ENCODE data around the gene ZFAND5. TPM values are rescaled to one million over a fixed set of nuclear protein-coding genes. Genes with fewer than 3 reads are reported as not detected.
A peak's percentile ranks its signal among the peaks of the same experiment; 100 is the strongest.

Gene ZFAND5, protein sequence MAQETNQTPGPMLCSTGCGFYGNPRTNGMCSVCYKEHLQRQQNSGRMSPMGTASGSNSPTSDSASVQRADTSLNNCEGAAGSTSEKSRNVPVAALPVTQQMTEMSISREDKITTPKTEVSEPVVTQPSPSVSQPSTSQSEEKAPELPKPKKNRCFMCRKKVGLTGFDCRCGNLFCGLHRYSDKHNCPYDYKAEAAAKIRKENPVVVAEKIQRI
- polyA plus RNA-seq, result 142 TPM
- long read RNA-seq, donor 1, transcript ZFAND5-205 (7 exons, 2,785 nt), result major isoform, 10 of 20 reads
- long read RNA-seq, donor 1, transcript ZFAND5-206 (4 exons, 553 nt), result minor isoform, 5 of 20 reads
- long read RNA-seq, donor 1, partial matches to known transcripts, result 0 of 20 reads
- long read RNA-seq, donor 1, other reads (novel, unspliced or antisense), result 0 of 20 reads
- long read RNA-seq, donor 2, transcript ZFAND5-204 (6 exons, 2,686 nt), result major isoform, 14 of 45 reads
- long read RNA-seq, donor 2, transcript ZFAND5-205 (7 exons, 2,785 nt), result minor isoform, 13 of 45 reads
- long read RNA-seq, donor 2, partial matches to known transcripts, result 14 of 45 reads
- long read RNA-seq, donor 2, other reads (novel, unspliced or antisense), result 0 of 45 reads
- long read RNA-seq, donor 3, result 0 reads
- long read RNA-seq, donor 4, partial matches to known transcripts, result 0 of 4 reads
- long read RNA-seq, donor 4, other reads (novel, unspliced or antisense), result 0 of 4 reads
- long read RNA-seq, donor 5, transcript ZFAND5-205 (7 exons, 2,785 nt), result minor isoform, 5 of 18 reads
- long read RNA-seq, donor 5, transcript ZFAND5-204 (6 exons, 2,686 nt), result major isoform, 10 of 18 reads
- long read RNA-seq, donor 5, partial matches to known transcripts, result 0 of 18 reads
- long read RNA-seq, donor 5, other reads (novel, unspliced or antisense), result 0 of 18 reads
- long read RNA-seq, donor 6, transcript ZFAND5-205 (7 exons, 2,785 nt), result minor isoform, 7 of 21 reads
- long read RNA-seq, donor 6, transcript ZFAND5-204 (6 exons, 2,686 nt), result major isoform, 10 of 21 reads
- long read RNA-seq, donor 6, partial matches to known transcripts, result 0 of 21 reads
- long read RNA-seq, donor 6, other reads (novel, unspliced or antisense), result 0 of 21 reads
- long read RNA-seq, donor 7, transcript ZFAND5-204 (6 exons, 2,686 nt), result major isoform, 5 of 16 reads
- long read RNA-seq, donor 7, partial matches to known transcripts, result 5 of 16 reads
- long read RNA-seq, donor 7, other reads (novel, unspliced or antisense), result 0 of 16 reads
- long read RNA-seq, donor 8, transcript ZFAND5-204 (6 exons, 2,686 nt), result minor isoform, 15 of 55 reads
- long read RNA-seq, donor 8, transcript ZFAND5-206 (4 exons, 553 nt), result minor isoform, 6 of 55 reads
- long read RNA-seq, donor 8, transcript ZFAND5-205 (7 exons, 2,785 nt), result major isoform, 22 of 55 reads
- long read RNA-seq, donor 8, partial matches to known transcripts, result 12 of 55 reads
- long read RNA-seq, donor 8, other reads (novel, unspliced or antisense), result 0 of 55 reads
- long read RNA-seq, donor 9, transcript ZFAND5-205 (7 exons, 2,785 nt), result minor isoform, 7 of 22 reads
- long read RNA-seq, donor 9, transcript ZFAND5-204 (6 exons, 2,686 nt), result major isoform, 11 of 22 reads
- long read RNA-seq, donor 9, partial matches to known transcripts, result 0 of 22 reads
- long read RNA-seq, donor 9, other reads (novel, unspliced or antisense), result 0 of 22 reads
- long read RNA-seq, donor 10, transcript ZFAND5-204 (6 exons, 2,686 nt), result major isoform, 9 of 26 reads
- long read RNA-seq, donor 10, transcript ZFAND5-205 (7 exons, 2,785 nt), result minor isoform, 8 of 26 reads
- long read RNA-seq, donor 10, partial matches to known transcripts, result 5 of 26 reads
- long read RNA-seq, donor 10, other reads (novel, unspliced or antisense), result 0 of 26 reads
- long read RNA-seq, donor 11, transcript ZFAND5-205 (7 exons, 2,785 nt), result major isoform, 8 of 14 reads
- long read RNA-seq, donor 11, partial matches to known transcripts, result 0 of 14 reads
- long read RNA-seq, donor 11, other reads (novel, unspliced or antisense), result 0 of 14 reads

DNA sequence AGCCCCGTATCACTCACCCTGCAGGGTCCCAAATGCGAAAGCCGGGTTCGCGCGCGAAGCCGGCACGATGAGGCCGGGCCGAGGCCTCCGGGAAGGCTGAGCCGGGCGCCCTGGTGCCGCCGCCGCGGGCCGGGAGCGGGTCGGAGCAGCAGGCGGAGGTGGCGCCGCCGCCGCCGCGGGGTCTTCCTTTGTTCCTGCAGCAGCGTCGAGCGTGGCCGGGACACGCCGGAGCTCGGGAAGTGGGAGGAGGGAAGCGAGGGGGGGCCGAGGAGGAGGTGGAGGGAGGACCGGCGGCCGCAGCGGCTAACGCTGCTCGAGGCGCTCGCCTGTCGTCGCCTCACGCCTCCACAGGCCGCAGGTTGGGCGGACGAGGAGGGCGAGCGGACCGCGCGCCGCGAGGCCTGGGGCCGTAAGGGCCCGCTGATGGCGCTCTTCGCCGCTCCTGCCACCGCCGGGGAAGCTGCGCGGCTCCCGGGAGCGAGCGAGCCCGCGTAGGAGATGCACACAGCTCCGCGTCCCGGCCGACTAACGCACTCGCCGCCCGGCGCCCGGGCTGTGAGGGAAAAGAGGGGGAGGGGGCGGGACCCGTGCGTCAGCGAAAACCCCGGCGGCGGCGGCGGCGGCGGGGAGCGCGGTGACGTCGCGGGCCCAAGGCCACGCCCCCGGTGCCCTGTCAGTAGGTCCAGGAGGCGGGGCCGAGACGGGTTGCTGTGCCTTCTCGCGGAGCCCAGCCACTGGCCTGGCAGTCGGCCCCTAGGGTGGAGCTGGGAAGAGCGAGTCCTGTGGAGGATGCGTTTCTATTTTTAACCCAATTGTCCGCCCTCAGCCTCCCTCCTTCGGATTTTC is at the start of gene ZFAND5:
Gene ZFAND5 (minus strand): TSS at position 530 of the 846 bp plus-strand sequence. CDS start 4,430 bp downstream, outside the sequence.
- H3K27ac ChIP-seq (ENCODE audit: low read length), result peak within 1 kb of the TSS; percentile 92
- peaks cover 6% of the 10 kb centered on the region for H3K4me1 ChIP-seq (ENCODE audit: control insufficient read depth, insufficient read depth, low read length)
- H3K36me3 ChIP-seq (ENCODE audit: control insufficient read depth, insufficient read depth, low read length), result peaks cover 6% of the 10 kb centered on the region
- peak within 1 kb of the TSS; percentile 68 for H3K4me3 ChIP-seq (ENCODE audit: low read length)
- no peaks in the 10 kb centered on the region for H3K9me3 ChIP-seq (ENCODE audit: control insufficient read depth, low read depth, low read length)
- H3K27me3 ChIP-seq (ENCODE audit: control insufficient read depth, insufficient read depth, low read length), result no peaks in the 10 kb centered on the region
- DNase-seq, result peak; percentile 97
- WGBS (ENCODE audit: insufficient coverage, low lambda C conversion rate), result no CpG with 5 or more reads among the region's 110 CpGs

DNA sequence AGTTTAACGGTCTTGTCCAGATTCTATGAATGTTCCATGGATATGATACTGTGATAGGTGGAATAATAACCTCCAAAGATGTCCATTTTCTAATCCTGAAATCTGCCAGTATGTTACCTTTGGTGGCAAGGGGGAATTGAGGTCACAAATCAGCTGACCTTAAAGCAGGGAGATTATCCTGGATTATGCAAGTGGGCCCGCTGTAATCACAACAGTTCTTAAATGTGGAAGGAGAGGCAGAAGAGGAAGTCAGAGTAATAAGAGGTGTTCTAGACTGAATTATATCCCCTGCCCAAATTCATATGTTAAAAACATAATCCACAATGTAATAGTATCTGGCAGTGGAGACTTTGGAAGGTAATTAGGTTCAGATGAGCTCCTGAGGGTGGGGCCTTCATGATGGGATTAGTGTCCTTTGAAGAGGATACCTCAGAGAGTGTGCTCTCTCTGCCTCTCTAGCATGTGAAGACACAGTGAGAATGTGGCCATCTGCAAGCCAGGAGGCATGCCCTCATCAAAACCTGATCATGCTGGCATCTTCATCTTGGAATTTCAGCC is 47.6 kb upstream of the ZFAND5 start:
- Histone ChIP-seq H3K4me1 (ENCODE audit: control insufficient read depth, insufficient read depth, low read length) (no peaks in the 10 kb centered on the region), H3K36me3 (ENCODE audit: control insufficient read depth, insufficient read depth, low read length) (no peaks in the 10 kb centered on the region), H3K27ac (ENCODE audit: low read length) (no peak overlapping the region), H3K4me3 (ENCODE audit: low read length) (no peak overlapping the region), H3K27me3 (ENCODE audit: control insufficient read depth, insufficient read depth, low read length) (no peaks in the 10 kb centered on the region), H3K9me3 (ENCODE audit: control insufficient read depth, low read depth, low read length) (no peaks in the 10 kb centered on the region)
- WGBS (ENCODE audit: insufficient coverage, low lambda C conversion rate), result 100% methylated on average over 1 of the region's 2 CpGs
- no peak for DNase-seq

DNA sequence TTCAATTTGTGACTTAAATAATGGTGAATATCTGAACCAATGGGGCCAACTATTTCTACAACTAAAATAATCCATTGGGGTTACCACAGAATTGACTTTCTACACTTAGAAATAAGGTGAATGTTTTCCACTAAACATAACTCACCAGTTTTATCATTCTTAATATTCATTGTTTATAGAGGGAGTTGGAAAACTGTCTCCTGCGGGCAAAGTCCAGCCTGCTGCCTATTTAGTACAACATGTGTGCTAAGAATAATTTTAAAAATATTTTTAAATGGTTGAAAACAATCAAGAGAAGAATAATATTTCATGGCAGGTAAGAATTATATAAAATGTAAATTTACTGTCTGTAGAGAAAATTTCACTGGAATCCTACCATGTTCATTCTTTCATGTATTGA is 45.2 kb upstream of the ZFAND5 start:
- Histone ChIP-seq H3K4me1 (ENCODE audit: control insufficient read depth, insufficient read depth, low read length) (no peaks in the 10 kb centered on the region), H3K9me3 (ENCODE audit: control insufficient read depth, low read depth, low read length) (no peaks in the 10 kb centered on the region), H3K36me3 (ENCODE audit: control insufficient read depth, insufficient read depth, low read length) (no peaks in the 10 kb centered on the region), H3K27me3 (ENCODE audit: control insufficient read depth, insufficient read depth, low read length) (no peaks in the 10 kb centered on the region), H3K4me3 (ENCODE audit: low read length) (no peak overlapping the region), H3K27ac (ENCODE audit: low read length) (no peak overlapping the region)
- peak in 1 of 2 donors; percentile 13 for DNase-seq
- 78% methylated on average over 1 of the region's 1 CpG for WGBS (ENCODE audit: insufficient coverage, low lambda C conversion rate)

DNA sequence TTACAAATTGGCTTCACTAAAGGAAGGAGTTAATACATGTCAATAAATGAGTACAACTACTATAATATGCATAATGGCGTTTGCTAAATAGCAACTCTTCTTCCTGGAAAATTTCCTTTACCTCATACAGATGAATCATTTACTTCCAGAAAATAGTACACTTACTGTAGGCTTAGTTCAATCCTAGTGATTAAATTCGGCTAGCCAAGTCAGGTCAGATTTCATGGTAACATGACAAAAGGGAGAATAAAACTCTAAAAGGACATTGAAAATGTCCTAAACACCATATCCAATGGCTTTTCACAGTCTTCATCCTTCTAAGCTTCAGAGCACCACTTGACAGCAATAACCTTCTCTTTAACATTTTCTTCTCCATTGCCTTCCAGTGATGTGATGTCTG is 42.1 kb upstream of the ZFAND5 start:
- H3K27me3 ChIP-seq (ENCODE audit: control insufficient read depth, insufficient read depth, low read length), result no peaks in the 10 kb centered on the region

DNA sequence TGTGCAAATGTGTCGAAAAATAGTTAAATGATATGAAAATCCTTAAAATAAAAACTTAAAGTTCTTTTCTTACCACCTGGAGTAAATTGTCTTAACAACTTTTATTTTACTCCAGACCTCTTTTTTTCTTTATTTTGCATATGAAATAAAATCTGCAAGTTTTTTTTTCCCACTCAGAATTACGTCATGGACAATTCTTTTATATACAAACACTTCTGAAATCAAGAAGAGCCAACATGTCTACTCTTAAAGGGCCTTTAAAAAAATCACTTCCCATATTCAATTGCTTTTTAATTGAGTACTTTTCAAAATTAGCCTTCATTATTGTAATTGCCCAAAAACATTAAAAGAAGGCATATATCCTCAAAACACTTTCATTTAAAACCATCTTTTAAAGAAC is 37.7 kb upstream of the ZFAND5 start:
- Histone ChIP-seq H3K27me3 (ENCODE audit: control insufficient read depth, insufficient read depth, low read length) (no peaks in the 10 kb centered on the region), H3K36me3 (ENCODE audit: control insufficient read depth, insufficient read depth, low read length) (no peaks in the 10 kb centered on the region), H3K9me3 (ENCODE audit: control insufficient read depth, low read depth, low read length) (no peaks in the 10 kb centered on the region), H3K4me1 (ENCODE audit: control insufficient read depth, insufficient read depth, low read length) (no peaks in the 10 kb centered on the region), H3K27ac (ENCODE audit: low read length) (no peak overlapping the region), H3K4me3 (ENCODE audit: low read length) (no peak overlapping the region)
- no peak for DNase-seq
- WGBS (ENCODE audit: insufficient coverage, low lambda C conversion rate), result 100% methylated on average over 1 of the region's 2 CpGs

More for the DNA sequence above, 42.1 kb upstream of the ZFAND5 start:
- no peaks in the 10 kb centered on the region for H3K9me3 ChIP-seq (ENCODE audit: control insufficient read depth, low read depth, low read length)
- H3K4me1 ChIP-seq (ENCODE audit: control insufficient read depth, insufficient read depth, low read length), result no peaks in the 10 kb centered on the region
- WGBS (ENCODE audit: insufficient coverage, low lambda C conversion rate), result no CpG with 5 or more reads among the region's 2 CpGs
- H3K27ac ChIP-seq (ENCODE audit: low read length), result no peak overlapping the region
- DNase-seq, result no peak
- no peaks in the 10 kb centered on the region for H3K36me3 ChIP-seq (ENCODE audit: control insufficient read depth, insufficient read depth, low read length)
- H3K4me3 ChIP-seq (ENCODE audit: low read length), result no peak overlapping the region

- 86% methylated on average over 1 of the region's 1 CpG for WGBS (ENCODE audit: insufficient coverage, low lambda C conversion rate)
- Histone ChIP-seq H3K27ac (ENCODE audit: low read length) (no peak overlapping the region), H3K27me3 (ENCODE audit: control insufficient read depth, insufficient read depth, low read length) (no peaks in the 10 kb centered on the region), H3K36me3 (ENCODE audit: control insufficient read depth, insufficient read depth, low read length) (no peaks in the 10 kb centered on the region), H3K4me1 (ENCODE audit: control insufficient read depth, insufficient read depth, low read length) (peaks cover 4% of the 10 kb centered on the region), H3K4me3 (ENCODE audit: low read length) (no peak overlapping the region), H3K9me3 (ENCODE audit: control insufficient read depth, low read depth, low read length) (no peaks in the 10 kb centered on the region)
- DNase-seq, result no peak
Measured at GRCh38 chr9:72401396-72401795, 36.4 kb upstream of the ZFAND5 start.

DNA sequence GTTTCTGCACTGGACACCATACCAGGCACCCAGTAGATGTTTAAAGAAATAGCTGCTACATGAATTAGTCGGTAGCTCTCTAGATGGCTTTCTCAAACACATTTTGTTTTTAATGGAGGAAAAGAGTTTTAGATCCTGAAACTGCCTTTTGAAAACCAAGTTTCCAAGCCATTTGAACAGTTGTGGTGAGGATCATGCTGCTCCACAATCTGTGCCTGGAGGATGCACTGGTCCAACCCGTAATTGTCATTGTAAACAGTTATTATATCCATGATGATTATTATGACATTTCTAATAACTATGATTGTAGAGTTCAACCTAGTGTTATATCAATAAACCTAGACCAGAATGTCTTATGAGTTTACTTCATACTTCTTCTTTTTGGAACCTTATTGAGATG is 35.9 kb upstream of the ZFAND5 start:
- Histone ChIP-seq H3K27me3 (ENCODE audit: control insufficient read depth, insufficient read depth, low read length) (no peaks in the 10 kb centered on the region), H3K4me1 (ENCODE audit: control insufficient read depth, insufficient read depth, low read length) (peaks cover 7% of the 10 kb centered on the region), H3K4me3 (ENCODE audit: low read length) (no peak overlapping the region), H3K27ac (ENCODE audit: low read length) (no peak overlapping the region), H3K9me3 (ENCODE audit: control insufficient read depth, low read depth, low read length) (no peaks in the 10 kb centered on the region), H3K36me3 (ENCODE audit: control insufficient read depth, insufficient read depth, low read length) (no peaks in the 10 kb centered on the region)
- DNase-seq, result no peak
- WGBS (ENCODE audit: insufficient coverage, low lambda C conversion rate), result no CpG with 5 or more reads among the region's 2 CpGs

- Histone ChIP-seq H3K27ac (ENCODE audit: low read length) (no peak overlapping the region), H3K9me3 (ENCODE audit: control insufficient read depth, low read depth, low read length) (no peaks in the 10 kb centered on the region), H3K36me3 (ENCODE audit: control insufficient read depth, insufficient read depth, low read length) (no peaks in the 10 kb centered on the region), H3K4me1 (ENCODE audit: control insufficient read depth, insufficient read depth, low read length) (peaks cover 7% of the 10 kb centered on the region), H3K4me3 (ENCODE audit: low read length) (no peak overlapping the region), H3K27me3 (ENCODE audit: control insufficient read depth, insufficient read depth, low read length) (no peaks in the 10 kb centered on the region)
- no CpG with 5 or more reads among the region's 2 CpGs for WGBS (ENCODE audit: insufficient coverage, low lambda C conversion rate)
- no peak for DNase-seq
Measured at GRCh38 chr9:72399391-72399790, 34.4 kb upstream of the ZFAND5 start.

All from large intestine (tissue), 12 donors.